PC-9 (cell line): ENCODE data around the gene HERC2. TPM values are rescaled to one million over a fixed set of nuclear protein-coding genes. Genes with fewer than 3 reads are reported as not detected.
A peak's percentile ranks its signal among the peaks of the same experiment; 100 is the strongest.

Experiments
- BruUV-seq: library from RNA; stranded (reverse); fragments of 400-500 nt; replicated peaks from 2 replicates; lab custom pipeline; 2021; lab: Mats Ljungman, UMichigan
- CTCF ChIA-PET: fragments of 300-600 bp; sonication (Branson Sonifier 250); formaldehyde crosslinking; loops from one replicate; lab custom pipeline; 2022; ENCODE audit warnings: antibody characterized with exemption; lab: Charles Lee
- POLR2A ChIA-PET: fragments of 300-600 bp; sonication (Branson Sonifier 250); formaldehyde crosslinking; loops from one replicate; lab custom pipeline; 2022; ENCODE audit warnings: antibody characterized with exemption; ENCODE audit not compliant: unreplicated experiment; lab: Charles Lee
- DNase-seq, 2 experiments: peaks; one replicate each; pipeline versions ENCODE4 v3.0.0 to v3.0.0-alpha.2; 2015 to 2022; ENCODE audit warnings: mixed read lengths in 1 of 2
- H2AFZ ChIP-seq: fragments of 200-600 bp; sonication (generic); 2 replicates; pipeline ENCODE4 v1.8.1; 2017; ENCODE audit warnings: antibody characterized with exemption
- H3F3A ChIP-seq: fragments of 200-600 bp; sonication (generic); 2 replicates; pipeline ENCODE4 v1.8.1; 2017; ENCODE audit warnings: antibody characterized with exemption, mild to moderate bottlenecking, low read depth; ENCODE audit not compliant: insufficient read depth
- H3K27ac ChIP-seq: fragments of 200-600 bp; sonication (generic); 2 replicates; pipeline ENCODE4 v1.6.1; 2016; ENCODE audit warnings: mixed run types
- H3K27me3 ChIP-seq: fragments of 200-600 bp; sonication (generic); 2 replicates; pipeline ENCODE4 v1.6.1; 2016; ENCODE audit warnings: low read depth, mixed run types; ENCODE audit not compliant: insufficient read depth
- H3K36me3 ChIP-seq: fragments of 200-600 bp; sonication (generic); 2 replicates; pipeline ENCODE4 v1.6.1; 2016; ENCODE audit warnings: low read depth, mixed run types
- H3K4me1 ChIP-seq: fragments of 200-600 bp; sonication (generic); replicated peaks from 2 replicates; pipeline ENCODE4 v1.6.1; 2016; ENCODE audit warnings: mixed run types; ENCODE audit not compliant: insufficient read depth
- H3K4me2 ChIP-seq: fragments of 200-600 bp; sonication (generic); 2 replicates; pipeline ENCODE4 v1.6.1; 2017; ENCODE audit warnings: mixed run types
- H3K4me3 ChIP-seq: fragments of 200-600 bp; sonication (generic); 2 replicates; pipeline ENCODE4 v1.6.1; 2016; ENCODE audit warnings: mixed run types
- H3K79me2 ChIP-seq: fragments of 200-600 bp; sonication (generic); 2 replicates; pipeline ENCODE4 v1.6.1; 2017; ENCODE audit warnings: low read depth, mixed run types
- H3K9me2 ChIP-seq: fragments of 200-600 bp; sonication (generic); 2 replicates; pipeline ENCODE4 v1.8.1; 2017; ENCODE audit warnings: mild to moderate bottlenecking; ENCODE audit not compliant: insufficient read depth
- H3K9me3 ChIP-seq: fragments of 200-600 bp; sonication (generic); 2 replicates; pipeline ENCODE4 v1.8.1; 2016; ENCODE audit warnings: low read depth; ENCODE audit not compliant: insufficient read depth
- H4K20me1 ChIP-seq: fragments of 200-600 bp; sonication (generic); 2 replicates; pipeline ENCODE4 v1.8.1; 2017; ENCODE audit not compliant: insufficient read depth
- CTCF ChIP-seq: fragments of 200-600 bp; sonication (generic); conservative IDR thresholded peaks from 2 replicates; pipeline ENCODE4 v1.6.1; 2017; ENCODE audit warnings: mixed run types, antibody characterized with exemption, mild to moderate bottlenecking, moderate library complexity
- EZH2 ChIP-seq: fragments of 200-600 bp; sonication (generic); IDR thresholded peaks from 2 replicates; pipeline ENCODE4 v1.8.0; 2017; ENCODE audit warnings: antibody characterized with exemption, low read depth
- intact Hi-C: fragments of 100-400 bp; cut with micrococcal nuclease; formaldehyde crosslinking; loops from one replicate; pipeline ENCODE4 v1.10.0; 2022; ENCODE audit not compliant: unreplicated experiment
- total RNA-seq: library from RNA; stranded (reverse); gene quantifications from 2 replicates; pipeline ENCODE4 v1.2.3, GENCODE V29; 2021

The HERC2 gene
- total RNA-seq, 1 experiment from 2014 or later: 49.7 TPM

DNA sequence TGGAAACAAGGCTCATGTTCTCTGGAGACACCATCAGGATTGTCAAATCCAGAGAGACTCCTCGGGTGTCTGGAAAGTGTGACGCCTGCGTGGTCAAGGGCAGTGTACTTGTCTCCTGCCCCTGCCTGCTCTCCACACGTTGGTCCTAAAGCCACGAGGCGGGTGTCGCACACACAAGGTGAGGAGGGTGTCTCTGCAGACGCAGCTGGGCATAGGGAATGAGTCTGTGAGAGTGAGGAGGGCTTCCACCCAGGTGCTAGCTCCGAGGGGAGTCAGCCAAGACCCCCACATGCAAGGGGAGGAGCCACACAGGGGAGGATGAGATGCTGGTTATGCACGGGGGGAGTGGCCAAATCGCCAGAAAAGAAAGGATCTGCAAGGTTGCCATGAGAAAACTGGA lies 194.9 kb downstream of the HERC2 start:
- no TSS peak for BruUV-seq
- Histone ChIP-seq H3K27me3 (no peaks in the 10 kb centered on the region), H2AFZ (no peak overlapping the region), H3K79me2 (no peaks in the 10 kb centered on the region), H4K20me1 (peaks cover 3% of the 10 kb centered on the region; the same call in 1 of the 2 replicates), H3K9me3 (no peaks in the 10 kb centered on the region), H3F3A (no peaks in the 10 kb centered on the region), H3K9me2 (no peaks in the 10 kb centered on the region), H3K27ac (no peak overlapping the region), H3K4me1 (no peaks in the 10 kb centered on the region), H3K4me3 (no peak overlapping the region), H3K4me2 (no peak overlapping the region), H3K36me3 (no peaks in the 10 kb centered on the region)
- POLR2A ChIA-PET: no interaction called here
- TF ChIP-seq EZH2 (no peak), CTCF (no peak)
- CTCF ChIA-PET: no interaction called here
- no peak for DNase-seq
- intact Hi-C loops: no loop called here

DNA sequence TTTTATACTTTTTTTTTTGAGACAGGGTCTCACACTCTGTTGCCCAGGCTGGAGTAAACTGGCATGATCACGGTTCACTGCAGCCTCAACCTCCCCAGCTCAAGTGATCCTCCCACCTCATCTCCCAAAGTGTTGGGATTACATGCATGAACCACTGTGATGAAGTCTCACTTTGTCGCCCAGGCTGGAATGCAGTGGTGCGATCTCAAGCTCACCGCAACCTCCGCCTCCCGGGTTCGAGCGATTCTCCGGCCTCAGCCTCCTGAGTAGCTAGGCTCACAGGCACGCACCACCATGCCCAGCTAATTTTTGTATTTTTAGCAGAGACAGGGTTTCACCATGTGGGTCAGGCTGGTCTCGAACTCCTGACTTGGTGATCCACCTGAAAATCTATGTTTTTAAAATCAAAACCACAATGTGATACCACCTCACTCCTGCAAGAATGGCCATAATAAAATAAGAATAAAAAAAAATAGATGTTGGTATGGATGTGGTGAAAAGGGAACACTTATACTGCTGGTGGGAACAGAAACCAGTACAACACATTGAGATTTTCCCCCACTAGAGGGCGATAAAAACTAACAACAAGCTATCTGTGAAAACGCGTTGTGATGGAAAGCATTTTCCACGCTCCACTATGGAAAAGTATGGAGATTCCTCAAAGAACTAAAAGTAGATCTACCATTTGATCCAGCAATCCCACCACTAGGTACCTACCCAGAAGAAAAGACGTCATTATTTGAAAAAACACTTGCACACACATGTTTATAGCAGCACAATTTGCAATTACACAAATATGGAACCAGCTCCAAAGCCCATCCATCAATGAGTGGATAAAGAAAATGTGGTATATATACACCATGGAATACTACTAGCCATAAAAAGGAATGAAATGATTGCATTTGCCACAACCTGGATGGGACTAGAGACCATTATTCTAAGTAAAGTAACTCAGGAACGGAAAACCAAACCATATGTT lies 196.0 kb downstream of the HERC2 start:
- H4K20me1 ChIP-seq: peaks cover 3% of the 10 kb centered on the region; the same call in 1 of the 2 replicates
- H3K27ac ChIP-seq: no peak overlapping the region
- no peaks in the 10 kb centered on the region for H3K9me3 ChIP-seq
- H3K4me3 ChIP-seq: no peak overlapping the region
- no peaks in the 10 kb centered on the region for H3K36me3 ChIP-seq
- DNase-seq: no peak
- POLR2A ChIA-PET: no interaction called here
- CTCF ChIA-PET: no interaction called here
- H3K4me1 ChIP-seq: no peaks in the 10 kb centered on the region
- BruUV-seq: no TSS peak
- intact Hi-C loops: no loop called here
- H3K4me2 ChIP-seq: no peak overlapping the region
- no peaks in the 10 kb centered on the region for H3K79me2 ChIP-seq
- no peaks in the 10 kb centered on the region for H3K27me3 ChIP-seq
- no peaks in the 10 kb centered on the region for H3F3A ChIP-seq
- no peaks in the 10 kb centered on the region for H3K9me2 ChIP-seq
- TF ChIP-seq EZH2 (no peak), CTCF (peak; percentile 68)
- no peak overlapping the region for H2AFZ ChIP-seq

DNA sequence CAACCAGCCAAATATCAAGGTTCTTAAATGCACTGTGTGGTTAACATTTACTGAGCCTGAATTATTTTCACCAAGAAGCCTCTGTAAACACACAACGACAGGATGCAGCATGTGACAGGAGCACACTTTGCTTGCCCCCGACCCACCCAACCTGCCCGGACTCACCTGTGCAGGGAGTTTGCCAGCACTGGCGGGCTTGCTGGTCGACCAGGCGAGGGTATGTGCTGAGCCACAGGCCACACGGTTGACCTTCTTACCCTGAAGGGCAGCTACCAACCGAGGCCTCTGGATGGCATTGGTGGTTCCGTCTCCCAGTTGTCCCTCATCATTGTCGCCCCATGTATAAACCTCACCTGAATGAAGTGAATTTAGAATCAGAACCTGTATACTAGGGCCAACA lies 197.1 kb downstream of the HERC2 start:
- Histone ChIP-seq H3K4me2 (no peak overlapping the region), H3K27me3 (no peaks in the 10 kb centered on the region), H3K4me3 (no peak overlapping the region), H3K36me3 (no peaks in the 10 kb centered on the region), H3K27ac (no peak overlapping the region), H3K9me2 (no peaks in the 10 kb centered on the region), H3K79me2 (no peaks in the 10 kb centered on the region), H4K20me1 (peaks cover 3% of the 10 kb centered on the region; the same call in 1 of the 2 replicates), H3K9me3 (no peaks in the 10 kb centered on the region), H2AFZ (no peak overlapping the region), H3F3A (no peaks in the 10 kb centered on the region), H3K4me1 (no peaks in the 10 kb centered on the region)
- intact Hi-C loops: no loop called here
- no TSS peak for BruUV-seq
- POLR2A ChIA-PET: no interaction called here
- CTCF ChIA-PET: no interaction called here
- no peak for DNase-seq
- TF ChIP-seq EZH2 (no peak), CTCF (no peak)
